ENCODE results near the gene TBK1.
"Not testable (repeated sequence)": the region's sequence is repeated elsewhere in the genome, so short reads cannot be mapped to it uniquely, and the experiment has no call there.

Gene TBK1

DNA sequence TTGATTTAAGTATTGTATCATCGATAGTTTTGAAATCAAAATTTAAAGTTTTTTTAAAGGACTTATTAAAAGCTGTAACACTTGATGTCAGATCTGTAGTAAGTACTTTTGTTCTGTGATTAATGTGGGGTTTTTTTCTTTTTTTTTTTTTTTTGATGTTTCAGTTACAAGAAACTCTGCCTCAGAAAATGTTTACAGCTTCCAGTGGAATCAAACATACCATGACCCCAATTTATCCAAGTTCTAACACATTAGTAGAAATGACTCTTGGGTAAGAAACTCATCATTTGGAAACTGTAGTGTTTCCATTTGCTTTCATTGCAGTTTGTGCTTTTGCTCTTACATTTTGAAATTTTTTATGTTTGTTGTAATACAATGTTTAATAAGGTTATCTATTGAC lies 45.6 kb downstream of the TBK1 start:
- no peak for DNase-seq (ENCODE audit: low spot score)

DNA sequence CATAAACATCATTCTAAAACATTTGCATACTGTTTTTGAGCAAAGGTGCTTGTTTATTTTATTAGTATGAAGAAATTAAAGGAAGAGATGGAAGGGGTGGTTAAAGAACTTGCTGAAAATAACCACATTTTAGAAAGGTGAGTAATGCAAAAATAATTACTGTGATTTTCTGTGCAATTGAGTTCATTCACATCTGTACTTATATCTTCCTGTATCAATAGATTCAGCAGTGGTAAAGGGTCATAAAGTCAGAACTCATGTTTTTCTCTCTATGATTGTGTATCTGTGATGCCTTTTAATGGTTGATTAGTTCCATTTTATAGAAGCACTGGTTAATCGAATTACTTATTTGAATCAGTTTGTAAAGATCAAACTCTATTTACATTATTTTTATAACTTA lies 46.0 kb downstream of the TBK1 start:
- no peak for DNase-seq (ENCODE audit: low spot score)

DNA sequence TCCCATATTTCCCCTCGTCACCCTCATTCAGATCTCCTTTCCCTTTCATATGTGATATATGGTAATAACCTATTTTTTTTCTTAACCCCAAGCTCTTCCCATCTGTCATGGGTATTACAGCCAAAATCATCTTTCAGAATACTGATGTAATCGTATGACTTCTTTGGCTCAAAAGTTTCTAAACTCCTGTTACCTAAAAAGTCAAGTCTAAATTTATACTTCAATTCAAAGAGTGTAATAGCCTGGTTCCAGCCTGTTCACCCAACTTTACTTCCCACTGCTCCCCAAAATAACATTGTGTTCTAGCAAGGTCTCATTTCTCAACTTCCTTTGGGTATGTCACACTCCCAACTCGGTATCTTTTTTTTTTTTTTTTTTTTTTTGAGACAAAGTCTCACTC lies 48.5 kb downstream of the TBK1 start:
- no peak for DNase-seq (ENCODE audit: low spot score)

DNA sequence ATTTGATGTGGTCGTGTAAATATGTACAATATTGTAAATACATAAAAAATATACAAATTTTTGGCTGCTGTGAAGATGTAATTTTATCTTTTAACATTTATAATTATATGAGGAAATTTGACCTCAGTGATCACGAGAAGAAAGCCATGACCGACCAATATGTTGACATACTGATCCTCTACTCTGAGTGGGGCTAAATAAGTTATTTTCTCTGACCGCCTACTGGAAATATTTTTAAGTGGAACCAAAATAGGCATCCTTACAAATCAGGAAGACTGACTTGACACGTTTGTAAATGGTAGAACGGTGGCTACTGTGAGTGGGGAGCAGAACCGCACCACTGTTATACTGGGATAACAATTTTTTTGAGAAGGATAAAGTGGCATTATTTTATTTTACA lies 49.6 kb downstream of the TBK1 start:
- no peak for DNase-seq (ENCODE audit: low spot score)

DNA sequence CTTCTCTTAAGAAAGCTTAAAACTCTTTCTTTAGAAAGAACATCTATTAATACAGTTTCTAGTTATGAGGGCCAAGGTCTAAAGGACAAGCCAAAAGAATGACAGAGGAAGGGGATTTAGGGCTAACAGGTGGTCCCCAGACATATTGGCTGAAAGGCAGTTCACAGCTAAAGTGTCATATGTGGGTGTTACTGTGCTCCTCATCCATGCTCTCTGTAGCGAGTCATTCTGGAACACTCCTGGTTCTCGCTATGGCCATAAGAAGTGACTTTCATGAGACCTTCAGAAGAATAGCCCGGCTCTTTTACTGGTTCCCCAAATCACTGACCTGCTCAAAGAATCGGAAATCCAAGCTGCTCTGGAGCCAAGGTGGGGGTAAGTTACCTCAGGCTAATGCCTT lies 55.0 kb downstream of the TBK1 start:
- no peak for DNase-seq (ENCODE audit: low spot score)

DNA sequence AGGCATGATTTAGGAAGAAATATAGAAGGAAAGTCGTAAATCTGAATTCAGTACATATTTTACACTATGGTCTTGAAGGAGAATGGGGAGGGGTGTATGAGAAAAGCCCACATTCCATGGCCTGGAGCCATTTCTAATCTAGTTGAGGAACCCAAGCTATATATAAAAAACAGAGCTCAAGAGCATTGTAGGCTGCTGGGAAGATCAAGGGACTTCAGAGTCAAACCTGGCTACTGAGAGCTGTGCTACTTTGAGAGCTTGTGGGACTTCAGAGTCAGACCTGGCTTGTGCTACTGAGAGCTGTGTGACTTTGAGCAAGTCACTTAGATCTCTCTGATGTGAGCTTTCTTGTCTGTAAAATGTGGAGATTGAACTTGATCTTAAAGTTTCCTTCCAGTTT lies 58.7 kb downstream of the TBK1 start:
- DNase-seq (ENCODE audit: low spot score) = no peak

DNA sequence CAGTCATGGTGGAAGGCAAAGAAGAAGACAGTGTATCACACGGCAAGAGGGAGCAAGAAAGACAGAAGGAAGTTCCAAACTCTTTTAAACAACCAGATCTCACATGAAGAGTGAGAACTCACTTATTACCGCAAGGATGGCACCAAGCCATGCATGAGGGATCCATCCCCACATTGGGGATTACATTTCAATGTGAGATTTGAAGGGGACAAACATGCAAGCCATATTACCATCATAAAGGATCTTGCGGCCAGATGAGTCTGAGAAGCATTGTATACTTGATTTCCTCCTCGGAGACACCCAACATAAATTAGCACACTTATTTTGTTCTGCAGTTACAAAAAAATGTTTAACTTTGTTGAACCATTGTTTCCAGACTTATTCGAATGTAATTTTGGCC lies 66.5 kb downstream of the TBK1 start:
- no peak for DNase-seq (ENCODE audit: low spot score)

DNA sequence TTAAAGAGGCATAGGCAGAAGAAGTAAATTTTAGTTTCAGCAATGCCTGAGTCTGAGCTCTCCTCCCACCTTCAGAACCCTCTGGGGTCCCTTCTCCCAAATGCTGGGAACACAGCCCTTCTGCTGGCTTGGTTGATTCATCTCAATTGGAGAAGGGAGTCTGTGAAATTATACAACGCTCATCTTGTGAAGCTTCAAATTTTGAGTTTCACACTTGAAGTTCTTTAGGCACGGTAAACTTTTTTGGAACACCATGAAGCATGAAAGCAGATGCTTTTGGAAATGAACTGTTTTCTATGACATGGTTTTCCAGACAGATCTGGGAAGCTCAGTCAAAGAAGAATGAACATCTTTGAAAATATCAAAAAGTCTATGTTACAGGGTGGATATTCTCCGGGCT lies 69.9 kb downstream of the TBK1 start:
- DNase-seq (ENCODE audit: low spot score) = no peak

DNA sequence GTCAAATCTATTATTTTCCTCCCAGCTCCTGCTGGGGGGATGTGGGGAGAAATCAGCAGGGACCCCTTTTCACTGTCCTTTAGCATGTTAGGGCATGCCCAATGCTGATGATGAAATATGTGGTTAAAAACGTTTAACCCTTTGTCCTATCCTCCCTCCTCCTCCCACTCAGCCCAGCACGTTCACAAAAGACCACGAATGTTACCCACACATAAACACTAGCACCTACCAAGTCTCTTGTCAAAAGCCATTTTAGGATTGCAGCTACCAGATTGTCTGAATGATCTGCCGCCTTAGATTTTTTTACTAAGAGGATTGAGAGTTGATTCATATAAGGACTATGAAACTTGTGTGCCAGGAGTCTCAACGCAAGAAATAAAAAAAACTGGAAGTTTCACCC lies 70.4 kb downstream of the TBK1 start:
- DNase-seq (ENCODE audit: low spot score) = no peak

DNA sequence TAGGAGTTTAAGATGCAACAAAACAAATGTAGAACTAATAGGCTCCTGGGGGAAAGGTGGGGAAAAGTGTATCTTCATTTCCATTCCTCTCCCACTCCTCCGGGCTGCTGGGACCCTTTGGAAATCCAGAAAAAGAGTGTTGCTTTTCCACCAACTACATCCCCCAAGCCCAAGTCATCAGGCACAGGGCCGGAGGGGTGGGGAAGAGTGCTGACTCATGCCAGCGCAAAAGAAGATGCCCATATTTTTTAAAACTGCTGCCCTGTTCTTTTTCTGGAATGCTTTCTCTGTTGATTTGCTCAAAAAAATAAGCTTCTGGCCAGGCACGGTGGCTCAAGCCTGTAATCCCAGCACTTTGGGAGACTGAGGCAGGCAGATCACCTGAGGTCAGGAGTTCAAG lies 70.9 kb downstream of the TBK1 start:
- no peak for DNase-seq (ENCODE audit: low spot score)

DNA sequence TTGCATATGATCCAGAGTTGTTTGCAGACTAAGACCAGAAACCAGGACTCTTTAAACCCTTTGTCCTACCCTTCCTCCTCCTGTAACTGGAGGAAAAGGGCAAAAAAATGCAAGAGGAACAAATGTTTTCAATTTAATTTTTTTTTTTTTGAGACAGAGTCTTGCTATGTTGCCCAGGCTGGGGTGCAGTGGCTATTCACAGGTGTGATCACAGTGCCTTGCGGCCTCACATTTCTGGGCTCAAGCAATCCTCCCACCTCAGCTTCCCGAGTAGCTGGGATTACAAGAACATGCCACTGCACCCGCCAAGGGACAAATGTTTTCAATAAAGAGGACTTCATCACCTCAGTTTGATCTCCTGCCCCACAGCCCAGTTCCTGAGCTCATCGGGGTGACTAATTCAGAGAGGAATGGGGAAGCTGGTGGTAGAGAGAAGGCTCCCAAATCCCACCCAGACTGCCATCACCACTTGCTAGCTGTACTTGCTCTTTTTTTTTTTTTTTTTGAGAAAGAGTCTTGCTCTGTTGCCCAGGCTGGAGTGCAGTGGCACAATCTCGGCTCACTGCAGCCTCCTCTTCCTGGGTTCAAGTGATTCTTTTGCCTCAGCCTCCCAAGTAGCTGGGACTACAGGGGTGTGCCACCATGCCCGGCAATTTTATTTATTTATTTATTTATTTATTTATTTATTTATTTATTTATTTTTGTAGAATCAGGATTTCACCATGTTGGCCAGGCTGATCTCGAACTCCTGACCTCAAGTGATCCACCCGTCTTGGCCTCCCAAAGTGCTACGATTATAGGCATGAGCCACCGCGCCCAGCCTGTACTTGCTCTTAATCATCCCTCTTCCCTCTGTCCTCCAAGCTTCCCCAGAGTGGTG lies 71.9 kb downstream of the TBK1 start:
- DNase-seq (ENCODE audit: low spot score) = peak; percentile 37

DNA sequence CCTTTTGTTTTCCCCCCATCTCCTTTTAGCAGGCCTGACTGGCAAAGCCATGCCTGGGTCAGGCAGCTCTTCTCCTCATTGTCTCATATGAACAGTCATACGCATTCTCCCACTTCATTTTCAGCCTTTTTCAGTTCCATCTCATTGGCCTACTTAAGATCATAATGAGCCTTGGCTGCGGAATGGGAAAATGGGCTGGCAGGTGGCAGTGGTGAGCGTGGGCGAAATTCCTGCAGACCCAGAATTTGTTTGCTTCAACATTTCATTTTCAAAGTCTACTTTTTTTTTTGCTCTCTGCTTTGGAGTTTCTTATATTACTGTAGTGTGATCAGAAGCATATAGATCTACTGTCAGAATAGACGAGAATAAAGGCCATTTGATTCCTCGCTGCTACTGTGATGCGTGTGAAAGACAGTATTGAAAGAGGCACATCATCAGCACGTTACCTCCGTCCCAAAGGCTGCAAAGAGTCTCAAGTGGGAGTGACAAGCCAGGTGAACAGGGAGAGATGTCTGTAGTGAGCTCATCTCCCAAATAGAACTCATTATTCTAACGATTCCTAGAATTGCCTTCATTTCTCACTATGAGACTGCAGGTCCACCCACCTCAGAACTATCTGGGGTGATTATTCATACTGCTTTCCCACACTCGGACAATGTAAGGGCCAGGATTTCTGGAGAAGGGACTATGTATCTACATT lies 73.7 kb downstream of the TBK1 start:
- DNase-seq (ENCODE audit: low spot score) = no peak

DNA sequence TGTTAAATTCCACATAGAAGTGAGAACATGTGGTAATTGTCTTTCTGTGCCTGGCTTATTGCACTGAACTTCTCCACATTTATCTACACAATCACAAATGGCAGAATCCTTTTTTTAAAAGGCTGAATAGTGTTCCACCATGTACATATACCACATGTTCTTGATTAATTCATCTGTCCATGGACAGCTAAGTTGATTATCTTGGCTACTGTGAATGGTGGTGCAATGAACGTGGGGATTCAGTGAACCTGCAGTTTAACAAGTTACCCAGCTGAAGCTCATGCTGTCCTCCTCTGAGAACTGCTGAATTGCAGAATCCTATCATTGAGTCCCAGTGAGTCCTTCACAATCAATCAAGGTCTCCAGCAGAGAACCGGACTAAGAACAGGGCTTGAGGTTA lies 74.9 kb downstream of the TBK1 start:
- no peak for DNase-seq (ENCODE audit: low spot score)

DNA sequence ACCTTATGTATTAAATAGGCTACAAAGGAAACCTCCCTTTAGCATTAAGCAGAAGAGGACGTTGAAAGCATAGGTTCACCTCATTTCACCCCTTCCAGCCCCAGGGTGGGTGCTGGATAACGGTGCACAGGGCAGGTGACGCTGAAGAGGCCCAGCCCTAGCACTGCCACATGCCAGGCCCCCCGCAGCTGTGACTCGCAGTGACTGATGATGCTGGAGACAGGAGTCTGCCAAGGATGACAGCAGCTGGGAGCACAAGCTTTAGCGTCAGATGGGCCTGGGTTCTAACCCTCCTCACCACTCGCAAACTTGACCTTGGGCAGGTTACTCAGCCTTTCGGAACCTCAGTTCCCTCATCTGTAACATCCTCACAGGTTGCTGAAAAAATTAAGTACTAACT lies 76.7 kb downstream of the TBK1 start:
- DNase-seq (ENCODE audit: low spot score) = no peak

DNA sequence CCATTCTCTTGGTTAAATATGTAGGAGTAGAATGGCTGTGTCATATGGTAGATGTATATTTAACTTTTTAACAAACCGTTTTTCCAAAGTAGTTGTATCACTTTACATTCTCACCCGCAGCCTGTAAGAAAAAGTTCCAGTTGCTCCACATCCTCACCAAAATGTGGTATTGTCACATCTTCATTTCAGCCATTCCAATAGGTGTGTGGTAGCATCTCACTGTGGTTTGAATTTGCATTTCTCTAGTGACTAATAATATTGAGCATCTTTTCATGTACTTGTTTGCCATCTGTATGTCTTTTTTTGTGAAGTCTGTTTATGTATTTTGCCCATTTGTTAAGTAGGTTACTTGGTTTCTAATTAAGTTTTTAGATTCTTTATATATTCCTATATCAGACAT lies 78.6 kb downstream of the TBK1 start:
- no peak for DNase-seq (ENCODE audit: low spot score)

DNA sequence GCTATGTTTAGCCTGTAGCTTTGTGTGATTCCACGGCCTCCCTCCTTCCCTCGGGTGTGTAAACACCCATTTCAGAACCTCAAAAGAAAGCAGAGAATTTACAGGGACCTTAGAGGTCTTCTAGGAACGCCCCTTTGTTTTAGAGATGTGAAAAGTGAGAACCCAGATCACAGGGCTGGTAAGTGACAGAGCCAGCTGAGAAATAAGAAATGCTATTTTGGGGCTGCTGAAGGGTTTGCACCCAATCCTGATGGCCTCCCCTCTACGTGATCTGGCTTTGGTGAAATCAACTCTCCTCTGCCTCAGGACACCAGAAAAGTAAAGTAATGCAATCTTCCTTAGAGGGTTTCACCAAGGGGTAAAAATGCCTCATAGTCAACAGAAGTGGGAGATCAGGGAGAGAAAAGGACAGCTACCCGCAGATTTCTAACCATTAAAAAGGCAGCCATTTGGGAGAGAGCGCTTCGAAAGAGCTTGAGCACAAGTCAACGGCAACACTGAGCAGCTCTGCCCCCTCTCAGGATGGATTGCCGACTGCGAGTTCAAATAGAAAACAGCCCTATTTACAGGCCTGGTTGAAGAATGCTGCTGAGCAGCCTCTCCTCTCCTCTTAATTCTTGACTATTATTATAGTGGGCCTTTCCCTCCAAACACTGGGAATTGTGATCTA lies 79.9 kb downstream of the TBK1 start:
- DNase-seq (ENCODE audit: low spot score) = no peak

DNA sequence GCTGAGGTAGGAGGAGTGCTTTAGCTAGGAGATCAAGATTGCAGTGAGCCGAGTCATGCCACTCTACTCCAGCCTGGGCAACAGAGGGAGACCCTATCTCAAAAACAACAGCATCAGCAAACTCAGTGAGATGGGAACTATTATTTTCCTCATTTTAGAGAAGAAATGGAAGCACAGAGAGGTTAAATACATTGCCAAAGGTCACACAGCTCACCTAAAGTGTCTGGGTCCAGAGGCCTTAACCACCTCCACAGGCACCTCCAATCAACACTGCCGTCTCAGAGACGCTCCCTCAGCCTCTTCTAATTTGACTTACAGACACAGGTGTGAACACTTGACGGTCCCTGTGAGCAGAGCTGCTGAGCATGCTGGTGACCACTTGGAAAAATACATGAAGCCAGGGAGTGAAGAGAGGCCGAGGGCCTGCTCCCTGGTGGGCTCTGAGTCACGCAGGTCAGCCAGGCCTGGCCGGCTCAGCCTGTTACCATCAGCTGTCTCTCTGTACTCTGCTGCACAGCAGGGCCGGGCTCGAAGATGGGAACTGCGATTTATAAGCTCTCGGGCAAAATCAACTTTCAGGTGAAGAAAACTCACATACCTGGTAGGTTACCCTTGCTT lies 80.9 kb downstream of the TBK1 start:
- DNase-seq (ENCODE audit: low spot score) = no peak

DNA sequence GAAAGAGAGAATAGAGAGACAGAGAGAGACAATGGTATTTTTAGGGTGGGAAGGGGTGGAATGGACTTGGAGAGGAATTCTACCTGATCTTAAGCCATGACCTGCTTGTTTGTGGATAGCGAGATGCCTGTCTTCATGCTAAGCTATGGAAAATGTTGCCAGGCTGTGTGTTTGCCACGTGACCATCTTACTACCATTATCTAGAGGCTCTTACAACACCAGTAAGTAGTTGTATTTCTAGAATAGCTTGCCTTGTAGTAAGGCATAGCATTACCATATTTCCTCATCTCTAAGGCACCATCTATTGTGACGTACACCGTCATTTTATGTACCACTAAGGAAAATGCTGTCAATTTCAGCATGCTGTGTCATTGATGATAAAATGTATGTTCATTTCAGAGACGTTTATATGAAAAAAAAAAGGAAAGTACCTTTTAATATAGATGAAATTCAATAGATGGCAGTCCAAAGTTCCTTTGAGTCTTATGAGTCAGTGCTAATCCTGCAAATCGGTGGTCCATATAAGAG lies 82.8 kb downstream of the TBK1 start:
- DNase-seq (ENCODE audit: low spot score) = no peak

DNA sequence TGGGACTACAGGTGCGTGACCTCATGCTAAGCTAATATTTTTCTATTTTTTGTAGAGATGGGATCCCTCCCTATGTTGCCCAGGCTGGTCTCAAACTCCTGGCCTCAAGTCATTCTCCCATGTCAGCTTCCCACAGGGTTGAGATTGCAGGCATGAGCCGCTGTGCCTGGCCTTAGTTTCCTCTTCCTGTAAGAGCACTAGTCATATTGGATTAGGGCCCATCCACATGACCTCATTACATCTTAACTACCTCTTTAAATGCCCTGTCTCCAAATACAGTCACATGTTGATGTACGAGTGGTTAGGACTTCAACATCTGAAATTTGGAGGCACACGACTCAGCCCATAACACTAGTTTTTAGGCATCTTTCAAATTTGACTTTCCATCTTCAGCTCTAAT lies 86.2 kb downstream of the TBK1 start:
- no peak for DNase-seq (ENCODE audit: low spot score)

DNA sequence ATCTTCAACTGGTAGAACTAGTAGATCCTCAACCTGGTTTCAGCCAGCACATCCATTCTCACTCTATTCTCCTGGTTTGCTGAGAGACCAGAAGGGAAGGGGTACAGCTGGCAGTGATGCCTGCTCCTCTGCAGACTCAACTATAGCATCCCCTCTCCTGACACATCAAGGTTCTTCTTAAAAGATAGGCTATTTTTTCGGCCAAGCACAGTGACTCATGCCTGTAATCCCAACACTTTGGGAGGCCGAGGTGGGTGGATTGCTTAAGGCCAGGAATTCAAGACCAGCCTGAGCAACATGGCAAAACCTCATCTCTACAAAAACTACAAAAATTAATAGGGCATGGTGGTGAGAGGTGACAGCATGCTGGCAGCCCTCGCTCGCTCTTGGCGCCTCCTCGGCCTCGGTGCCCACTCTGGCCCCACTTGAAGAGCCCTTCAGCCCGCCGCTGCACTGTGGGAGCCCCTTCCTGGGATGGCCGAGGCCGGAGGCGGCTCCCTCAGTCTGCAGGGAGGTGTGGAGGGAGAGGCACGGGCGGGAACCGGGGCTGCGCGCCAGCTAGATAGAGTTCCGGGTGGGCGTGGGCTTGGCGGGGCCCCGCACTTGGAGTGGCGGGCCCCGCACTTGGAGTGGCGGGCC lies 90.6 kb downstream of the TBK1 start:
- DNase-seq (ENCODE audit: low spot score) = not testable (repeated sequence)

DNA sequence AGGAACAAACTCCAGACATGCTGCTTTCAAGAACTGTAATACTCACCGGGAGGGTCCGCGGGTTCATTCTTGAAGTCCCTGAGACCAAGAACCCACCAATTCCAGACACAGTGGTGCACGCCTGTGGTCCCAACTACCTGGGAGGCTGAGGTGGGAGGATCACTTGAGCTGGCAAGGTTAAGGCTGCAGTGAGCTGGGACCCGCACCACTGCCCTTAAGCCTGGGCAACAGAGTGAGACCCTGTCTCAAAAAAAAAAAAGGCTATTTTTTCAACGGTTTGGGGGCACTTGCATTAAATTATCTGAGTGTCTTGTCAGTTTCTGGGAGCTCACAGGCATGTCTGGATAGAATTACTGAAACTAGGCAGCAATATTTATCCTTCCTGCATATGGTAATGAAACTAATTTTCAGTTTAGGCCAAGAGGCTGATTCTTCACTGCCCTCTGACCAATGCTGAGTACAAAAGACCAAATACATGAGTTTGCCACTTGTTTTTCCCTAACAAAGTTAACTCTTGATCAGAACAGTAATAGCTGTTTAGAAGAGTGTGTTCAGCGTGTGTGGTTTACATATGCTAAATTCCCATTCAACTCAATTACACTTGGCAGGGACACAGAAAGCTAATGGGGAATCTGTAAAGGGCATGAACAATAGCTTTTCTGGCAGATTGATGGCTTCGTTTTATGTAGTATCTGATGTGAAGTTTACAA lies 92.6 kb downstream of the TBK1 start:
- no peak for DNase-seq (ENCODE audit: low spot score)

DNA sequence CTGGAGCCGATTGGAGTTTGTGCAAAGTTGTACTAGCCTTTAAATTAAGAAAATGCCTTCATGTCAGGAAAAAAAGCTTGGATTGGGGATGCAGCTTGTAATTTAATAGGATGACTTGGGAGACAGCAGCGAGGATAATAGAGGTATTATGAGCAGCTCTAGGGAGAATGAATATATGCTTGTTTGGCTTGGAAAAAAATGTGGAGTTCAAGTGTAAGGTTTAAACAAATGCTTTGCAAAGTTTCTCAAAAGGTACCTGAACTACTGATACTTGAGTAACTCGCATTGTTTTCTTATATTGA lies 93.1 kb downstream of the TBK1 start:
- no peak for DNase-seq (ENCODE audit: low spot score)
